Stomach (tissue), 19 donors: Measurements from ENCODE around the gene MALT1. TPM values are rescaled to one million over a fixed set of nuclear protein-coding genes. Genes with fewer than 3 reads are reported as not detected.

Experiments
- DNase-seq, 2 donors: peaks; one replicate each; pipeline versions ENCODE4 v3.0.0 to v3.0.0-alpha.2; 2013 to 2019
- H3K27ac ChIP-seq, 5 donors: fragments of 200-600 bp in 4 of 5; sonication (generic) in 4 of 5; one replicate each; pipeline ENCODE4 v1.5.1; 2013 to 2019; ENCODE audit warnings: mild to moderate bottlenecking in 1 of 5, moderate library complexity in 1 of 5
- H3K27me3 ChIP-seq, 3 donors: fragments of 200-600 bp; sonication (generic); one replicate each; pipeline ENCODE4 v1.5.1; 2017 to 2019; ENCODE audit warnings: mixed run types in 1 of 3
- H3K36me3 ChIP-seq, 4 donors: fragments of 200-600 bp; sonication (generic); 1 replicate in 3 of 4; 2 replicates in 1 of 4; pipeline ENCODE4 v1.5.1; 2016 to 2019
- H3K4me1 ChIP-seq, 4 donors: fragments of 200-600 bp; sonication (generic); one replicate each; pipeline ENCODE4 v1.5.1; 2016 to 2019
- H3K4me3 ChIP-seq, 4 donors: fragments of 200-600 bp; sonication (generic) in 3 of 4; one replicate each; pipeline ENCODE4 v1.5.1; 2016 to 2019; ENCODE audit warnings: mild to moderate bottlenecking in 1 of 4
- H3K9me3 ChIP-seq, 4 donors: fragments of 200-600 bp; sonication (generic); one replicate each; pipeline ENCODE4 v1.5.1; 2016 to 2019
- CTCF ChIP-seq, 7 experiments: fragments of 450-650 bp in 4 of 7; fragments of 200-600 bp in 3 of 7; sonication (generic) in 3 of 7; IDR thresholded peaks; one replicate each; pipeline ENCODE4 v1.5.1; 2016 to 2019; ENCODE audit warnings: antibody characterized with exemption in 7 of 7, control low read depth in 2 of 7, mild to moderate bottlenecking in 1 of 7
- EP300 ChIP-seq: sonication (generic); formaldehyde crosslinking; IDR thresholded peaks from one replicate; pipeline ENCODE4 v1.6.1; 2017; ENCODE audit warnings: antibody characterized with exemption
- POLR2A ChIP-seq, 4 donors: fragments of 450-650 bp; IDR thresholded peaks; one replicate each; pipeline ENCODE4 v1.6.1; 2016; ENCODE audit warnings: antibody characterized with exemption in 4 of 4, control low read depth in 2 of 4, mild to moderate bottlenecking in 1 of 4, moderate library complexity in 1 of 4
- POLR2AphosphoS5 ChIP-seq, 3 donors: sonication (generic); formaldehyde crosslinking; IDR thresholded peaks; one replicate each; pipeline ENCODE4 v1.6.1; 2016; ENCODE audit warnings: antibody characterized with exemption in 3 of 3
- WGBS, 5 donors: extraction: QIAGEN DNeasy Blood & Tissue Kit in 3 of 5; methylation state at CpG; one replicate each; pipeline versions ENCODE4 v1.1.5 to v1.1.7; 2013 to 2018; 5-methylcytosine and 5-hydroxymethylcytosine counted together
- intact Hi-C: fragments of 100-400 bp; cut with DNase I; formaldehyde crosslinking; loops from one replicate; pipeline ENCODE4 v1.15.1; 2023; ENCODE audit warnings: low total_unique reads
- long read RNA-seq, 10 donors: transcript quantifications; one replicate each; lab custom pipeline, GENCODE V29; 2026
- polyA plus RNA-seq, 3 donors: library from polyadenylated mRNA; stranded (reverse); fragments of 200-250 nt; gene quantifications; one replicate each; pipeline ENCODE4 v1.2.3, GENCODE V29; 2013
- total RNA-seq, 5 donors: library from RNA; depleted of rRNA; stranded (reverse); fragments of >200 nt; gene quantifications; one replicate each; pipeline versions ENCODE4 v1.1.0 to v1.2.3, GENCODE V29; 2014 to 2016
- donor health status: healthy with polysubstance abuse.
- donor health status: Bipolar disorder and iron deficiency.
- donor health status: healthy.

MALT1 gene
- total RNA-seq (10 to 100 TPM; 12.9 to 85.7 (median 38.9) TPM), polyA plus RNA-seq (1 to 10 TPM; 4.9 to 7.1 (median 6.1) TPM)
- long read RNA-seq, donor 1: 0 reads
- long read RNA-seq, donor 2, full-length matches to known transcripts: 2 of 2 reads
- long read RNA-seq, donor 2, partial matches to known transcripts: 0 of 2 reads
- long read RNA-seq, donor 2, other reads (novel, unspliced or antisense): 0 of 2 reads
- long read RNA-seq, donor 3: 0 reads
- long read RNA-seq, donor 4, full-length matches to known transcripts: 1 of 1 reads
- long read RNA-seq, donor 4, partial matches to known transcripts: 0 of 1 reads
- long read RNA-seq, donor 4, other reads (novel, unspliced or antisense): 0 of 1 reads
- long read RNA-seq, donor 5, full-length matches to known transcripts: 3 of 3 reads
- long read RNA-seq, donor 5, partial matches to known transcripts: 0 of 3 reads
- long read RNA-seq, donor 5, other reads (novel, unspliced or antisense): 0 of 3 reads
- long read RNA-seq, donor 6, full-length matches to known transcripts: 4 of 4 reads
- long read RNA-seq, donor 6, partial matches to known transcripts: 0 of 4 reads
- long read RNA-seq, donor 6, other reads (novel, unspliced or antisense): 0 of 4 reads
- long read RNA-seq, donor 7: 0 reads
- long read RNA-seq, donor 8: 0 reads
- long read RNA-seq, donor 9, full-length matches to known transcripts: 1 of 1 reads
- long read RNA-seq, donor 9, partial matches to known transcripts: 0 of 1 reads
- long read RNA-seq, donor 9, other reads (novel, unspliced or antisense): 0 of 1 reads
- long read RNA-seq, donor 10: 0 reads

DNA sequence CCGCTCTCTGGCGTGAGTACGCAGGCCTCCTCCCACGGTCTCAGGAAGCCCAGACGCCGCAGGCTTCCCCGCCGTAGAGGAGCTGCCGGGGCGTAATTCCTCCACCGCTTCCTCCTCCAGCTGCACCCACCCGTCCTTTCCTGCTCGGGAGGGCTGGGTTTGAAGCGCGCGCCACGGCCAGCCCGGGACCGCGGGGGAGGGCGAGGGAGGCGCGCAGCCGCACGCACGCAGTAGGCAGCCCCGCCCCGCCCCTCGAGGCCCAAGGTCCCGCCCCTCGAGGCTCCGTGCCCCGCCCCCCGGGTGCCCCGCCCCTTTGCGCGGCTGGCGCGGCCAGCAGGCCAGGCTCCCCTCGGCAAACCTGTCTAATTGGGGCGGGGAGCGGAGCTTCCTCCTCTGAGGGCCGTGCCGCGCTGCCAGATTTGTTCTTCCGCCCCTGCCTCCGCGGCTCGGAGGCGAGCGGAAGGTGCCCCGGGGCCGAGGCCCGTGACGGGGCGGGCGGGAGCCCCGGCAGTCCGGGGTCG, at the start of gene MALT1:
MALT1 (plus strand) TSS at position 355 of the 521 bp plus-strand sequence. CDS start 179 bp downstream, outside the sequence.
- intact Hi-C loops: no loop called here
- Histone ChIP-seq H3K27ac (peak within 1 kb of the TSS; percentile 92 to 98 (median 96)), H3K4me1 (peaks cover 10 to 46% (median 24%) of the 10 kb centered on the region in 4 donors), H3K4me3 (peak within 1 kb of the TSS; percentile 68 to 92 (median 80)), H3K9me3 (no peaks in the 10 kb centered on the region), H3K27me3 (peaks cover 0 to 12% (median 0%) of the 10 kb centered on the region in 3 donors), H3K36me3 (no peaks in the 10 kb centered on the region)
- no peak for TF ChIP-seq CTCF (IDR thresholded peaks at IDR 0.05)
- TF ChIP-seq POLR2A (IDR thresholded peaks at IDR 0.05): peak in 1 of 4 donors; percentile 37
- TF ChIP-seq EP300: no peak
- peak; percentile 76 to 96 (median 95) for TF ChIP-seq POLR2AphosphoS5 (IDR thresholded peaks at IDR 0.05)
- peak; percentile 96 to 98 for DNase-seq
- 0 to 3% (median 1%) methylated on average over 12 to 60 of the region's 60 CpGs for WGBS, 5 donors

DNA sequence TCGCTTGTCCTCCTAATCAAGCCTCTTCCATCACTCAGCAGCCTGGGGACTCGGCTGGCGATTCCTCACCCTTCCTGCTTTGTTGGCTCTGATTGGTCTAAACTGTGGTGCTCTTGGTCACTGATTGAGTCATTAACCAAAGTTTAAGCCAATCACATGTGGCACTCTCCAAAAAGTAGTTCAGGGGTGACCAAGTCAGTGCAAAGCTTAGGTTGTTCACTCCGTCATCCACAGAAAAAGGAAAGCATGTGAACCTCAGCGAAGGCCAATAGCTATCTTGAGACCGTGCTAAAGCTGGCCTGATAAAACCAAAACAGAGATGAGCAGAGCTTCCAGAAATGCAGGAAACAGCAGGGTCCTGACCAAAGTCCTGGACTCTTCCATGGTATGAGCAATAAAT, 47.3 kb upstream of the MALT1 start:
- Histone ChIP-seq H3K27ac (no peak overlapping the region), H3K36me3 (no peaks in the 10 kb centered on the region), H3K4me3 (no peak overlapping the region), H3K9me3 (no peaks in the 10 kb centered on the region), H3K27me3 (no peaks in the 10 kb centered on the region), H3K4me1 (peaks cover 0 to 6% (median 0%) of the 10 kb centered on the region in 4 donors)
- WGBS, 5 donors: 86 to 94% (median 93%) methylated on average over 6 of the region's 6 CpGs
- DNase-seq: no peak
- intact Hi-C loops: no loop called here
- no peak for TF ChIP-seq POLR2AphosphoS5 (IDR thresholded peaks at IDR 0.05)
- no peak for TF ChIP-seq EP300
- TF ChIP-seq CTCF (IDR thresholded peaks at IDR 0.05): no peak
- no peak for TF ChIP-seq POLR2A (IDR thresholded peaks at IDR 0.05)

- no peak for DNase-seq
- peak overlapping the region in 1 of 4 donors; percentile 7 for H3K4me3 ChIP-seq
- 68 to 89% (median 77%) methylated on average over 10 of the region's 10 CpGs for WGBS, 5 donors
- peak overlapping the region in 1 of 5 donors; percentile 42 for H3K27ac ChIP-seq
- H3K36me3 ChIP-seq: no peaks in the 10 kb centered on the region
- TF ChIP-seq POLR2AphosphoS5 (IDR thresholded peaks at IDR 0.05): no peak
- no peak for TF ChIP-seq CTCF (IDR thresholded peaks at IDR 0.05)
- TF ChIP-seq EP300: no peak
- no peak for TF ChIP-seq POLR2A (IDR thresholded peaks at IDR 0.05)
- intact Hi-C loops: no loop called here
- H3K4me1 ChIP-seq: peaks cover 0 to 6% (median 0%) of the 10 kb centered on the region in 4 donors
- H3K27me3 ChIP-seq: no peaks in the 10 kb centered on the region
- no peaks in the 10 kb centered on the region for H3K9me3 ChIP-seq
These were observed 45.4 kb upstream of the MALT1 start for GRCh38 chr18:58625839-58626238.

DNA sequence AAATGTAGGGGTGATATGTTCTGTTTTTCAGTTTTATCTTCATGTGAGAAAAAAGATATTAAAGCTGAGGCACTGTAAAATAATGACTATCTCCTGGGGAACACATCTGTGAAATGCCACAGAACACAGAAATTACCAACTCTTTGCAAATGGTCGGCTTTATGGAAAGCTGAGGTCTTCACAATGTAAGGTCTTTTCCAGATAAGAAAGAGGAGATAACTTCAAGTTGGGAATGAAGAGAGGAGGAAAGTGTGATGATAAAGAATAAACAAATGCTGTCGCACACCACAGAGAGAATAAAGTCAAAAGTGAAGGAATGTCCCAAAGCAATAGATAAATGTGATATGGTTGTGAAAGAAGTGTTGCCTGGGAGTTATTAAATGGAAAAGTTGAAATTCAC, 41.2 kb upstream of the MALT1 start:
- Histone ChIP-seq H3K9me3 (no peaks in the 10 kb centered on the region), H3K36me3 (no peaks in the 10 kb centered on the region), H3K4me1 (no peaks in the 10 kb centered on the region), H3K27ac (no peak overlapping the region), H3K27me3 (no peaks in the 10 kb centered on the region), H3K4me3 (no peak overlapping the region)
- intact Hi-C loops: no loop called here
- TF ChIP-seq POLR2A (IDR thresholded peaks at IDR 0.05) (no peak), CTCF (IDR thresholded peaks at IDR 0.05) (no peak), POLR2AphosphoS5 (IDR thresholded peaks at IDR 0.05) (no peak)
- 73 to 91% (median 85%) methylated on average over 2 of the region's 2 CpGs for WGBS, 5 donors
- DNase-seq: no peak
